Measurements from ENCODE around the gene POLN. TPM values are rescaled to one million over a fixed set of nuclear protein-coding genes. Genes with fewer than 3 reads are reported as not detected.

The POLN gene
- total RNA-seq, 4 donors from 2014 or later = 0.27 to 2.6 (median 1.4) TPM

DNA sequence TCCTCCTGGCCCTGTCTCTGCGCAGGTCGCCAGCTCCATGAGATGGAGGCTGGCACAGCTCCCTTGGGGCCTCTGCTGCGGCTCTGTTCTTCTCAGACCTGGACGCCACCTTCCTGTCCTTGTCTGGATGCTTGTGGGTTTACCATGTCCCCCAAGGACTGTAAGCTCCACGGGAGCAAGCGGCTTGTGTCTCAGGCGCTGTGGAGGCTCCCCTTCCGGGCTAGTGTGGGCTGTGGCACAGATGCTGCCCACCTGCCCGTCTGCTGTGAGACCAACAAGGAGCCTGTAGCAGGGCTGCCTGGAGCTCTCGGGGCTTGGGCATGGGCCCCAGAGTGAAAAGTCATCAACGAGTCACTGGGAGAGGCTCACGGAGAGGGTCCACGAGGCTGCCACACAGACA, 157.6 kb downstream of the POLN start:
- in situ Hi-C loops (cut with MboI; ENCODE audit: low pct_ligation_motif_present in 1 of 4, low pct_unique_long_range_greater_than_20kb in 1 of 4, low sequenced_read_pairs in 3 of 4) (no loop called here), intact Hi-C loops (cut with DNase I; ENCODE audit: low total_unique reads) (no loop called here)
- Histone ChIP-seq H3K4me1 (no peaks in the 10 kb centered on the region), H3K9me3 (no peaks in the 10 kb centered on the region), H3K27ac (no peak overlapping the region), H3K4me3 (no peak overlapping the region), H3K36me3 (no peaks in the 10 kb centered on the region), H3K27me3 (no peaks in the 10 kb centered on the region)
- WGBS, 2 donors (ENCODE audit: low coverage in 1 of 2) = 88% methylated on average over 13 of the region's 13 CpGs; no CpG with 5 or more reads in 1 of the 2 donors
- TF ChIP-seq POLR2A (IDR thresholded peaks at IDR 0.05) (no peak), POLR2AphosphoS5 (IDR thresholded peaks at IDR 0.05) (no peak), EP300 (IDR thresholded peaks at IDR 0.05; ENCODE audit: low read depth) (no peak)
- TF ChIP-seq, protein P1, sequence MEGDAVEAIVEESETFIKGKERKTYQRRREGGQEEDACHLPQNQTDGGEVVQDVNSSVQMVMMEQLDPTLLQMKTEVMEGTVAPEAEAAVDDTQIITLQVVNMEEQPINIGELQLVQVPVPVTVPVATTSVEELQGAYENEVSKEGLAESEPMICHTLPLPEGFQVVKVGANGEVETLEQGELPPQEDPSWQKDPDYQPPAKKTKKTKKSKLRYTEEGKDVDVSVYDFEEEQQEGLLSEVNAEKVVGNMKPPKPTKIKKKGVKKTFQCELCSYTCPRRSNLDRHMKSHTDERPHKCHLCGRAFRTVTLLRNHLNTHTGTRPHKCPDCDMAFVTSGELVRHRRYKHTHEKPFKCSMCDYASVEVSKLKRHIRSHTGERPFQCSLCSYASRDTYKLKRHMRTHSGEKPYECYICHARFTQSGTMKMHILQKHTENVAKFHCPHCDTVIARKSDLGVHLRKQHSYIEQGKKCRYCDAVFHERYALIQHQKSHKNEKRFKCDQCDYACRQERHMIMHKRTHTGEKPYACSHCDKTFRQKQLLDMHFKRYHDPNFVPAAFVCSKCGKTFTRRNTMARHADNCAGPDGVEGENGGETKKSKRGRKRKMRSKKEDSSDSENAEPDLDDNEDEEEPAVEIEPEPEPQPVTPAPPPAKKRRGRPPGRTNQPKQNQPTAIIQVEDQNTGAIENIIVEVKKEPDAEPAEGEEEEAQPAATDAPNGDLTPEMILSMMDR (IDR thresholded peaks at IDR 0.05) = no peak
- DNase-seq = peak; percentile 2

DNA sequence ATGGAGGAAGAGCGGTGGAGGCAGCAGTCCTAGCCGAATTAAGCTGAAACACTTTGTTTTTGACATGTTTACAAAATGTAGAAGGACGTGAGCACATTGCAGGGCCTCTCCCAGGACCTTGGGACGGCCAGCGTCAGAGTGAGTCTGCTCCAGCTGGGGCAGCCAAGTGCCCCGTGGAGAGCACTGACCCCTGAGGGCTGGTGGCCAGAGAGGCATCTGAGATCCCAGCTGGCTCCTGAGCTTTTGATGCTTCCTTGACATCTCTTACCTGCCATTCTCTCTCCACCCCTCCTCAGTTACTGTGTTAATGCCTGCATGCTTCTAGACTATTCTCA, 158.1 kb downstream of the POLN start:
- Histone ChIP-seq H3K27me3 (no peaks in the 10 kb centered on the region), H3K4me3 (no peak overlapping the region), H3K27ac (no peak overlapping the region), H3K4me1 (no peaks in the 10 kb centered on the region), H3K36me3 (no peaks in the 10 kb centered on the region), H3K9me3 (no peaks in the 10 kb centered on the region)
- intact Hi-C loops (cut with DNase I; ENCODE audit: low total_unique reads) = no loop called here
- WGBS, 2 donors (ENCODE audit: low coverage in 1 of 2) = 73% methylated on average over 6 of the region's 6 CpGs; no CpG with 5 or more reads in 1 of the 2 donors
- TF ChIP-seq, protein P1 (IDR thresholded peaks at IDR 0.05) = no peak
- no peak for TF ChIP-seq EP300 (IDR thresholded peaks at IDR 0.05; ENCODE audit: low read depth)
- TF ChIP-seq POLR2A (IDR thresholded peaks at IDR 0.05) = no peak
- no peak for TF ChIP-seq POLR2AphosphoS5 (IDR thresholded peaks at IDR 0.05)
- DNase-seq = no peak
- in situ Hi-C loops (cut with MboI; ENCODE audit: low pct_ligation_motif_present in 1 of 4, low pct_unique_long_range_greater_than_20kb in 1 of 4, low sequenced_read_pairs in 3 of 4) = no loop called here

DNA sequence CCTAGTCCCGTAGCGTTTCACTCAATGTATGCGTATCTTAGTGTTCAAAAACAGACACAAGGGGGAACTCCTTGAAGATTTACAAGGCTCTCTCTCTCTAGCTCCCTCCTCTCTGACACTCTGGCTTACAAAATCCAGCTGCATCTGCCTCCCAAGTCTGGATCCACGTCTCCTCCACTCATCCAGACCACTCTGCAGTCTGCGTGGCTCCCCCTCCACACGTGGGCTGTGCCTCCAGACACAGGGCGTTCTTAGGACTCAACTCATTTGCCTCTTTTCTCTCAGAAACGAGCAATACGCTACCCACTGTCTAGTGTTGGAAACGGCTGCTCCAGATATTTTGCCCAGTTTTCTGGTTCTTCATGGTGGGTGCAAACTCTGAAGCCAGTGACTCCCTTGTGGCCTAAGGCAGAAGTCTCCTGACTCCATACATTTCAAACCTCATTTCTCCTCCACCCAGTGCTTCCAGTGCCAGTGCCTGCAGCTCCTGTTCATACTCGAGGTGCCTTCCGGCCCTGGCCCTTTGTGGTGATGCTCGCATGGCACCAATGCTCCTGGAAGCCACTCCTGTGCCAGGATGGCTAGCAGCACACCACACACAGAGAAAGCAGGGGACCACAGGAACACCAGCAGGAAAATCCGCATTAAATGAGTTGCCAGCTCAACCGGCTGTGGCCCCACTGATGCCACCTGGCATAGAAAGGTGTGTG, 158.7 kb downstream of the POLN start:
- Histone ChIP-seq H3K4me3 (no peak overlapping the region), H3K9me3 (no peaks in the 10 kb centered on the region), H3K27me3 (no peaks in the 10 kb centered on the region), H3K36me3 (no peaks in the 10 kb centered on the region), H3K27ac (no peak overlapping the region), H3K4me1 (no peaks in the 10 kb centered on the region)
- TF ChIP-seq EP300 (IDR thresholded peaks at IDR 0.05; ENCODE audit: low read depth) = no peak
- TF ChIP-seq POLR2A (IDR thresholded peaks at IDR 0.05) = no peak
- TF ChIP-seq POLR2AphosphoS5 (IDR thresholded peaks at IDR 0.05) = no peak
- TF ChIP-seq, protein P1 (IDR thresholded peaks at IDR 0.05) = no peak
- WGBS, 2 donors (ENCODE audit: low coverage in 1 of 2) = 76 to 89% methylated on average over 5 to 15 of the region's 15 CpGs
- intact Hi-C loops (cut with DNase I; ENCODE audit: low total_unique reads) (no loop called here), in situ Hi-C loops (cut with MboI; ENCODE audit: low pct_ligation_motif_present in 1 of 4, low pct_unique_long_range_greater_than_20kb in 1 of 4, low sequenced_read_pairs in 3 of 4) (no loop called here)
- DNase-seq = peak; percentile 2

DNA sequence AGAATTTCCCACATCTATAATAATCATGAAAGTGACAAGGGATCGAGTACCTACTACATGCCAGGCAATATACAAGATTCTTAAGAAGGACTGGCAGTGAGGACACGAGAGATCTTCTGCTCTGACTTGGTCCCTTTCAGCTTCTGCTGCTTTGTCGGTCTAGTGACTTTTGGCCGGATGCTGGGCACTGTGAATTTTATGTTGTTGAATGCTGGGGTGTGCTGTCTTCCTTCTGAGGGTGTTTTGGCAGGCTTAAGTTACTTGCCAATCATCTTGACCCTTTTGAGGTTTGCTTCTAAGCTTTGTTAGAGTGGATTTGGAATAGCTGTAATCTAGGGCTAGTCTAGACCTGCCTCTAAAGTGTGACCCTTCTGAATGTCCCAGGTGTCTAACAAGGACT, 159.3 kb downstream of the POLN start:
- H3K36me3 ChIP-seq = no peaks in the 10 kb centered on the region
- no peaks in the 10 kb centered on the region for H3K27me3 ChIP-seq
- intact Hi-C loops (cut with DNase I; ENCODE audit: low total_unique reads) = no loop called here
- no peak overlapping the region for H3K27ac ChIP-seq
- WGBS, 2 donors (ENCODE audit: low coverage in 1 of 2) = 81 to 83% methylated on average over 4 of the region's 4 CpGs
- no peak overlapping the region for H3K4me3 ChIP-seq
- DNase-seq = no peak
- no peak for TF ChIP-seq POLR2A (IDR thresholded peaks at IDR 0.05)
- no peak for TF ChIP-seq POLR2AphosphoS5 (IDR thresholded peaks at IDR 0.05)
- in situ Hi-C loops (cut with MboI; ENCODE audit: low pct_ligation_motif_present in 1 of 4, low pct_unique_long_range_greater_than_20kb in 1 of 4, low sequenced_read_pairs in 3 of 4) = no loop called here
- no peaks in the 10 kb centered on the region for H3K4me1 ChIP-seq
- H3K9me3 ChIP-seq = no peaks in the 10 kb centered on the region

DNA sequence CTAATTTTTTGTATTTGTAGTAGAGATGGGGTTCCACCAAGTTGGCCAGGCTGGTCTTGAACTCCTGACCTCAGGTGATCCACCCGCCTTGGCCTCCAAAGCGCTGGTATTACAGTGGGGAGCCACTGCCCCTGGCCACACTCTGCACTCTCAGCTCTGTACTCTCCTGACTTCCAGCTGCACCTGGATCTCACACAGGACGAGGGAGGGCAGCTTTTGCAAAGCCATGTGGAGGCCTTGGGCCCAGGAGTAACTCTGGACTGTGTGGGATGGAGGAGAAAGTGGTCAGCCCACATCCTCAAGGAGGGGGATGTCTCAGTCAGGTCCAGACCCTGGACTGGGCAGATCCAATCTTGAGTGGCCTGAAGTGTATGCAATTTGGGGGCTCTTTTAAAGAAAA, 159.8 kb downstream of the POLN start:
- no peak for TF ChIP-seq POLR2A (IDR thresholded peaks at IDR 0.05)
- no peak for TF ChIP-seq POLR2AphosphoS5 (IDR thresholded peaks at IDR 0.05)
- no peak for TF ChIP-seq EP300 (IDR thresholded peaks at IDR 0.05; ENCODE audit: low read depth)
- TF ChIP-seq, protein P1 (IDR thresholded peaks at IDR 0.05) = no peak
- intact Hi-C loops (cut with DNase I; ENCODE audit: low total_unique reads) = no loop called here

More for the DNA sequence above, 159.8 kb downstream of the POLN start:
- no peak overlapping the region for H3K4me3 ChIP-seq
- H3K4me1 ChIP-seq = no peaks in the 10 kb centered on the region
- H3K9me3 ChIP-seq = no peaks in the 10 kb centered on the region
- no peak overlapping the region for H3K27ac ChIP-seq
- 83% methylated on average over 3 of the region's 3 CpGs; no CpG with 5 or more reads in 1 of the 2 donors for WGBS, 2 donors (ENCODE audit: low coverage in 1 of 2)
- peak; percentile 2 for DNase-seq
- no peaks in the 10 kb centered on the region for H3K27me3 ChIP-seq
- no peaks in the 10 kb centered on the region for H3K36me3 ChIP-seq
- in situ Hi-C loops (cut with MboI; ENCODE audit: low pct_ligation_motif_present in 1 of 4, low pct_unique_long_range_greater_than_20kb in 1 of 4, low sequenced_read_pairs in 3 of 4) = no loop called here

All from transverse colon (tissue), 4 donors.